Measurements from ENCODE around the gene PTTG1. TPM values are rescaled to one million over a fixed set of nuclear protein-coding genes. Genes with fewer than 3 reads are reported as not detected.

PTTG1 gene
- total and polyA plus RNA-seq, 2 of the 8 experiments (the other 6 are each of a cell fraction or from before 2014, with no cell fraction given), result 240 to 478 TPM

- TF ChIP-seq, protein P1, sequence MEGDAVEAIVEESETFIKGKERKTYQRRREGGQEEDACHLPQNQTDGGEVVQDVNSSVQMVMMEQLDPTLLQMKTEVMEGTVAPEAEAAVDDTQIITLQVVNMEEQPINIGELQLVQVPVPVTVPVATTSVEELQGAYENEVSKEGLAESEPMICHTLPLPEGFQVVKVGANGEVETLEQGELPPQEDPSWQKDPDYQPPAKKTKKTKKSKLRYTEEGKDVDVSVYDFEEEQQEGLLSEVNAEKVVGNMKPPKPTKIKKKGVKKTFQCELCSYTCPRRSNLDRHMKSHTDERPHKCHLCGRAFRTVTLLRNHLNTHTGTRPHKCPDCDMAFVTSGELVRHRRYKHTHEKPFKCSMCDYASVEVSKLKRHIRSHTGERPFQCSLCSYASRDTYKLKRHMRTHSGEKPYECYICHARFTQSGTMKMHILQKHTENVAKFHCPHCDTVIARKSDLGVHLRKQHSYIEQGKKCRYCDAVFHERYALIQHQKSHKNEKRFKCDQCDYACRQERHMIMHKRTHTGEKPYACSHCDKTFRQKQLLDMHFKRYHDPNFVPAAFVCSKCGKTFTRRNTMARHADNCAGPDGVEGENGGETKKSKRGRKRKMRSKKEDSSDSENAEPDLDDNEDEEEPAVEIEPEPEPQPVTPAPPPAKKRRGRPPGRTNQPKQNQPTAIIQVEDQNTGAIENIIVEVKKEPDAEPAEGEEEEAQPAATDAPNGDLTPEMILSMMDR (IDR thresholded peaks at IDR 0.05; ENCODE audit: control extremely low read depth in 1 of 3, insufficient read depth in 1 of 3, low read depth in 1 of 3, low read length in 3 of 3), result peak in 1 of 3 experiments; percentile 11; a peak in 1 of 4 replicates
- no peak for TF ChIP-seq PHF8 (conservative IDR thresholded peaks at IDR 0.05; ENCODE audit: low read depth, low read length)
- no peak for TF ChIP-seq TAF1 (IDR thresholded peaks at IDR 0.05; ENCODE audit: low read depth, low read length)
- TF ChIP-seq TEAD4 (IDR thresholded peaks at IDR 0.05; ENCODE audit: low read depth, low read length), result no peak
- TF ChIP-seq ASH2L (IDR thresholded peaks at IDR 0.05; ENCODE audit: low read length), result no peak
- TF ChIP-seq GABPA (IDR thresholded peaks at IDR 0.05; ENCODE audit: borderline replicate concordance, insufficient read depth, low read length), result no peak
- no peak for TF ChIP-seq KDM5A (IDR thresholded peaks at IDR 0.05; ENCODE audit: low read length)
Observed at GRCh38 chr5:160460377-160461049, 38.9 kb downstream of the PTTG1 start (continued).
